Activated T-helper 1 cell treated with anti-CD3 and anti-CD28 coated beads, Interleukin-2, amount 50 U/mL, for 16 hours (primary cell): ENCODE data around the gene SEPTIN8.
"Not testable (repeated sequence)": the region's sequence is repeated elsewhere in the genome, so short reads cannot be mapped to it uniquely, and the experiment has no call there.

Experiments used
- DNase-seq, 2 donors: peaks; one replicate each; pipeline ENCODE4 v3.0.0-alpha.2; 2020; ENCODE audit warnings: low read depth in 1 of 2, low spot score in 1 of 2

The SEPTIN8 gene

DNA sequence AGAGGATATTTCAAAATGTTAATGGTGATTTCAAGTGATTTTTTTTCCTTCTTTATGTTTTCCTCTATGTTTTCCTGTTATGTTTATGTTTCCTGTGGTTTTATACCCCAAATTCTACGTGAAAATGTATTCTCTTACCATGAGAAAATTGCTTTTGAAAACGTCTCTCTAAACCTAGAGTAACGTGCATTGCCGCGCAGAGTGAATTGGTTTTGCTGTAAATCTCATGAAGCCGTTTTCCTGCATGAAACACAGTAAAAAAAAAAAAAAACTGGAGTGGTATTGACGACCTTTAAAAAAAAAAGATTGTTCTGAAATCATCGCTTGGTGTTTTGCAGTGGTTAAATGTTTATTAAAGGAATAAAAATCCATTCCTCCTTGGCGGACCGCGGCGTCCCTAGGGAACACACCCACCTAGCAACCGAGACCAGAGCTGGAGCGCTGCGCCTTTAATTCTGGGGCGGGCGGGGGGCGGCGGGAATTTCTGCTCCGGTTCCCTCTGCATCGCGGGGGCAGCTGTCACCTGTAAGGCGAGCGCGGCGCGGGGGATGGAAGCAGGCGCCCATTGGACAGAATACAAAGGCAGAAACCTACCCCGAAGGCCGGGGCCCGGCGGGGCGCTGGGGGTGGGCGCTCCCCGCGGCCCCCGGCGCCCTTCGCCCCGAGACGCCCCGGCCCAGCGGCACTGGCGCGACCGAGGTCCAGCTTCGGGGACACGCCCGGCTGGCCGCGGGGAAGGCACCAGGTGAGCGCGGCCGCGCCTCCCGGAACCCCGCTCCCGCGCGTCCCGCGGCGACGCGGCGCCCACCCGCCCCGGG lies 36.0 kb upstream of the SEPTIN8 start, which contains the start of gene SOWAHA:
TSS of gene SOWAHA (plus strand) at position 522 of the 818 bp plus-strand sequence. CDS start 320 bp downstream, outside the sequence.
- DNase-seq: no peak

DNA sequence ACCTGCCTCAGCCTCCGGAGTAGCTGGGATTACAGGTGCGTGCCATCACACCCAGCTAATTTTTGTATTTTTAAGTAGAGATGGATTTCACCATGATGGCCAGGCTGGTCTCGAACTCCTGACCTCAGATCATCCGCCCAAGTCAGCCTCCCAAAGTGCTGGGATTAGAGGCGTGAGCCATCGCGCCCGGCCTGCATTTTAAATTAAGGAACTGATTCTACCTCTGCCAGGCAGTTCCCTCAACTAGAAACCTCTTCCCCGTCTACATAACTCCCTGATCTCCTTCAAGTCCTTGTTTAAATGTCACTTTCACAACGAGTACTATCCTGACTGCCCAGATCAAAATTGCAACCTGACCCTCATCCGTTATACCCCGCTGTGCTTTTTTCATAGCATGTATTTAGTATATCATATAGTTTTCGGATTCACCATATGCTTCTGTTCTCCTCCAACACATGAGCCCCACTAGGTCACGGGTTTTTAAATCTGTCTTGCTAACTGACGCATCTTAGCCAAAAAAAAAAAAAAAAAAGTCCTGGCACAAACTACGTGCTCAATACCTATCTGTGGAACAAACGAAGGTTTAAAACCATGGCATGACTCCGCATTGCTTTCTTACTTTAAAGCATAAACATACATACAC lies 35.2 kb upstream of the SEPTIN8 start:
- no peak for DNase-seq

DNA sequence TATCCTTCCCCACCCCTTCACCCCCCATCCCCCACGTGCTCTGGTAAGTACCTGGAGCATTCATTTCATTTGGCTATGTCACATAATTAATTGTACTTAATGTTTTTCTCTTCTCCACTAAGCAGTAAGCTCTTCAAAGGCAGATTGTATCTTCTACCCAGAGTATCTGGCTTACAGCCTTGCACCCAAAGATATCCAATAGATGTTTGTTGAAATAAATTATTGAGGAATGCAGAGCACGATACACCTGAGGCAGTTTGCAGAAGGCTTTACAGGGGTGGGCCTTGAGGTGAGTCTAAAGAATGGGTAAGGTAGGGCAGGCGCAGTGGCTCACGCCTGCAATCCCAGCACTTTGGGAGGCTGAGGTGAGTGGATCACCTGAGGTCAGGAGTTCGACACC lies 33.6 kb upstream of the SEPTIN8 start:
- no peak for DNase-seq

DNA sequence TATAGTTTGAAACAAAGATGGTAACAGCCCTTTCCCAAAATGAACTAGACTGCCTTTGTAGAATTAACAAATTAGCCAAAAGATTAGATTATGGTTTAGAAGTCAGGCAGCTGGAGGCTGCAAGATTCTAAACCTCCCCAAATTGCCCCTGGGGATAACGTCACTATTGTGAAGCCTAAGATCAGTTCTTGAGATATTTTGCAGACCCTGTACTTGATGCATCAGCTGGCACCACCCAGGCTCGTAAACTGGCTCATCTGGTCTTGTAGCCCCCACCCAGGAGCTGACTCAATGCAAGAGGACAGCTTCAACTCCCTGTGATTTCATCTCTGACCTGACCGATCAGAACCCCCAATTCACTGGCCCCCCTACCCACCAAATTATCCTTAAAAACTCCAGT lies 31.8 kb upstream of the SEPTIN8 start:
- no peak for DNase-seq

DNA sequence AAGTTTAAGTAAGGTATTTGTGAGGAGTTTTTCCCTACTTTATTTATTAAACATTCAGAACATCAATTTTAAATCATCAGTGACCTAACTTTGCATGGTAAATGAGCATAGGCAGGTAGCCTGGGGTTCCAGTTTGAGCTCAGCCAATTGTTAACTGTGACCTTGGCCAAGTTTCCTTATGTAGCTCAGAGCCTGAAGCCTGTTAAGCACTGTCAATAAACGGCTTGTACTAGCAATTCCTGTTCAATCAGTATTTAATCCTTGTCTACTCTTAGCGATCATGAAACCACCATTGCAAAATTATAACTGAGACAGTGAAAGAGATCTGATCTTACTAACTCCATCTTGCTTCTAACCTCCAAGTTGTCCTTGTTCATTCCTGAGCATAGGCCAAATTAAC lies 31.4 kb upstream of the SEPTIN8 start:
- DNase-seq: no peak

DNA sequence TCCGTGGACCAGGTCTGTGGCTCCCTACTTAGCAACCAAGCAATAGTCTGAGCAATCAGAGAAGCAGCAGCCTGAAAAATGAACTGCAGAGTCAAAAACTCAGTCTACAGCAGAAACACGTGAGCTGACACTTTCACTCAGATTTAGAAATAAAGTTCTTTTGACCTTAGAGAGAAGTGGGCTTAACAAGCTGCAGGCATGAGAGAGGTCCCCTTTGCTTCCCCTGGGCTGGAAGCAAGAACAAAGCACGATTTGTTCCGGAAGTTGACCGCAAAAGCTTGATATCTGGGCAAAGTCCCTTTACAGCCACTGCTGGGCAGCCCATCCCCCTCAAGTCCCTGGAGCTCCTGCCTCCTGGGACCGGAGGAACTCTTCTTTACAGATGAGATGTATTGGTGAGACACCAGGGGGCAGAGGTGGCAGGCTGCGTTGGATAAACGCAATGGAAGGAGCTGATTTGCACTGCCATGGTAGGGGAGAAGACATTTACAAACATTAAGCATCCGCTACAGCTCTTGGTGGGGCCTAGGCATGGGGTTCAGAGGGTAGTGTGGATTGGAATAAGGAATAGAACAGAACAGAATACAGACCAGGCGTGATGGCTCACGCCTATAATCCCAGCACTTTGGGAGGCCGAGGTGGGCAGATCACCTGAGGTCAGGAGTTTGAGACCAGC lies 30.3 kb upstream of the SEPTIN8 start:
- no peak for DNase-seq

DNA sequence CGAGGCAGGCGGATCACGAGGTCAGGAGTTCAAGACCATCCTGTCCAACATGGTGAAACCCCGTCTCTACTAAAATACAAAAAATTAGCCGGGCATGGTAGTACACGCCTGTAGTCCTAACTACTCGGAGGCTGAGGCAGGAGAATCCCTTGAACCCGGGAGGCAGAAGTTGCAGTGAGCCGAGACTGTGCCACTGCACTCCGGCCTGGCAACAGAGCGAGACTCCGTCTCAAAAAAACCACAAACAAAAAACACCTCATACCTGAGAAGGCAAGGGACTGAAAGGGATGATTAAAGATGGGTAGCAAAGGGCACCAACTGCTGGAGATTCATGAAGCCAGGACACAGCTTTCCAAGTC lies 29.7 kb upstream of the SEPTIN8 start:
- DNase-seq: not testable (repeated sequence)

DNA sequence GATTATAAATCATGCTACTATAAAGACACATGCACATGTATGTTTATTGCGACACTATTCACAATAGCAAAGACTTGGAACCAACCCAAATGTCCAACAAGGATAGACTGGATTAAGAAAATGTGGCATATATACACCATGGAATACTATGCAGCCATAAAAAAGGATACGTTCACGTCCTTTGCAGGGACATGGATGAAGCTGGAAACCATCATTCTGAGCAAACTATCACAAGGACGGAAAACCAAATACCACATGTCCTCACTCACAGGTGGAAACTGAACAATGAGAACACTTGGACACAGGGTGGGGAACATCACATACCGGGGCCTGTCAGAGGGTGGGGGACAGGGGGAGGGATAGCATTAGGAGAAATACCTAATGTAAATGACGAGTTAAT lies 28.8 kb upstream of the SEPTIN8 start:
- DNase-seq: not testable (repeated sequence)

DNA sequence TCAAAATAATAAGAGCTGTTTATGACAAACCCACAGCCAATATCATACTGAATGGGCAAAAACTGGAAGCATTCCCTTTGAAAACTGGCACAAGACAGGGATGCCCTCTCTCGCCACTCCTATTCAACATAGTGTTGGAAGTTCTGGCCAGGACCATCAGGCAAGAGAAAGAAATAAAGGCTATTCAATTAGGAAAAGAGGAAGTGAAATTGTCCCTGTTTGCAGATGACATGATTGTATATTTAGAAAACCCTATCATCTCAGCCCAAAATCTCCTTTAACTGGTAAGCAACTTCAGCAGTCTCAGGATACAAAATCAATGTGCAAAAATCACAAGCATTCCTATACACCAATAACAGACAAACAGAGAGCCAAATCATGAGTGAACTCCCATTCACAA lies 27.2 kb upstream of the SEPTIN8 start:
- DNase-seq: not testable (repeated sequence)

DNA sequence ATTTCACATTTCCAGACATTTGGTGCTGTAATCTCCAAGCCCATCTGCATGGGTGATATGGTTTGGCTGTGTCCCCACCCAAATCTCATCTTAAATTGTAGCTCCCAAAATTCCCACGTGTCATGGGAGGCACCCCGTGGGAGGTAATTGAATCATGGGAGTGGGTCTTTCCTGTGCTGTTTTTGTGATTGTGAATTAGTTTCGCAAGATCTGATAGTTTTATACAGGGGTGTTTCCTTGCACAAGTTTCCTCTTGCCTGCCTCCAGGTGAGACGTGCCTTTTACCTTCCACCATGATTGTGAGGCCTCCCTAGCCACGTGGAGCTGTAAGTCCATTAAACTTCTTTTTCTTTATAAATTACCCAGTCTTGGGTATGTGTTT lies 25.6 kb upstream of the SEPTIN8 start:
- DNase-seq: not testable (repeated sequence)

DNA sequence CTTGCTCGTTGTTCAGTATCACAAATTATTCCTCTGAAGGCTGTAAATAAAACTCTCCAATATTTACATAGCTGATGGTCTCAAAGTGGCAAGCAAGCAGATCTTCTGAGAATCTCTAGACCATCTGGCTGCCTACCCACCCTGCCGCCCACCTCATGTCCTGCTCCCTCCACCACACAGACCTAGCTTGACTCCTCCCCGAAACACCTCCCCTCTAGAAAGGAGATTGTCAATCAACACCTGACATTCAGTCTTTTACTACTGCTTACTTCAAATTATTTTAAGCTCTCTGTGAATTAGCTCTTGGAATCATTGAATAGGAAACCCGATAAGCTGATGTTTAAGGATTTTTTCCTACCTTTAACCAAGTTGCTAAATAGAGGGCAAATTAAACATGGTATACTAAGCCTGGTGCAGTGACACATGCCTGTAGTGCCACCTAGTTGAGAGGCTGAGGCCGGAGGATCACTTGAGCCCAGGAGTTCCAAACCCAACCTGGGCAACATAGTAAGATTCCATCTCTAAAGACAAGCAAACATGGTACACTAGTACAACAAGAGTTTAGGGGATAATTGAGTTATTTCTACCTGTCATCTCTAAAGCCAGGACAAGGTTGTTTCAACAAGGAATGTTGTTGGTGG lies 25.1 kb upstream of the SEPTIN8 start:
- DNase-seq: no peak

DNA sequence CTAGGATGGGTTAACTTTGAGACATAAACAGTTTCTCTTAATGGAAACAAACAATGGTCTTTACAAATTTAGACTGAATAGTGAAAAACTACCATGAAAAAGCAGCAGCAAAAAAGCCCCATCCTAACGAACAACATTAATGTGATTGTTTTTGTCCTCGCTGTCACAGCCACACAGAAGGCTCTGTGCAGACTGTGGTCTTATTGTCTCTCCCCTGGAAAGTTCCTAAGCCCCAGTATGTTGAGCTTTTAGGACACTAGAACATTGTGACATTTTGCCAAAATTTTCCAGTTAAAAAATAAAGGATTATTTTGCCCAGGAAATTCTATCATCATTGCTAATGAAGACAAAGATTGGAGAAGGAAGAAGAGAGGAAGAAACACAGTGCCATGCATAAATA lies 23.5 kb upstream of the SEPTIN8 start:
- no peak for DNase-seq

DNA sequence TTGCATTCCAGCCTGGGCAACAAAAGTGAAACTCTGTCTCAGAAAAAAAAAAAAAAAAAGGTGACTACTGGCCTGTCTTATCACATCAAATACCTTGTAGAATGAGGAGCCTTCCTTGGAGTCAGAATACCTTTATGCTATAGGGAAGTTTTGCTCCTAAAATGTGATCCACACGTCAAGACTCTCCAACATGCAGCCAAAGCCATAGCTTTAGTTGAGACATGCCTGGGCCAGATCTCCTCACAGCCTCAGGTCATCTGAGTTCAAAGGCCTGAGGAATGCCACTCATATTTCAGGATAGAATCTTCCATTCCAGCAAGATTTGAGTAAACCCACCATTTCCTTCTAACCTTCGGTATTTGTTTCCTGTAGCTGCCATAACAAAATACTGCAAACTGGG lies 22.4 kb upstream of the SEPTIN8 start:
- DNase-seq: no peak

DNA sequence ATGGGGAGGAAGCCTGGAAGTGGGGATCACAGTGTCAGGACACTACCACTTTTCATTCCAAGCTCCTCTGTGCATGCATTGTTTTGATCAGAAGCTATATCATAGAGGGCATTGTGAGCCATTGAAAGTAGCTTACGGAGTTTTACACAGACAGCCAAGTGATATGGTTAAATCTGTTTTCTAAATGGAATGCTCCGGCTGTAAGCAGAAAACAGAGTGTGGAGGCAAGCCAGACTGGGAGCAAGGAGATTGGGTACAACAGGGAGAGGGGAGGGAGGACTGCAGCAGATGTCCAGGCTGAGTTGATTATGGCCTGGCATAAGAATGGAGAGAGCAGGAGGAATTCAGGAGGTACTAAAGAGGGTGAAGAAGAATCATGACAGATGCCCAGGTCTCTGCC lies 20.6 kb upstream of the SEPTIN8 start:
- no peak for DNase-seq

DNA sequence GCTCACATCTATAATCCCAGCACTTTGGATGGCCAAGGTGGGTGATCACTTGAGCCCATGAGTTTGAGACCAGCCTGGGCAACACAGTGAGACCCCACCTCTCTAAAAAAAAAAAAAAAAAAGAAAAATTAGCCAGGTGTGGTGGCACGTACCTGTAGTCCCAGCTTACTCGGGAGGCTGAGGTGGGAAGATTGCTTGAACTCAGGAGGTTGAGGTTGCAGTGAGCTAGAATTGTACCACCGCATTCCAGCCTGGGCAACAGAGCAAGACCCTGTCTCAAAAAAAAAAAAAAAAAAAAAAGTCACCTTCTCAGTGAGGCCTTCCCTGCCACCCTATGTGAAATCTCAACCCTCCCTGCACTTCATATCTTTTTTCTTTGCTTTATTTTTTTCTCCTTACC lies 14.0 kb upstream of the SEPTIN8 start:
- no peak for DNase-seq

DNA sequence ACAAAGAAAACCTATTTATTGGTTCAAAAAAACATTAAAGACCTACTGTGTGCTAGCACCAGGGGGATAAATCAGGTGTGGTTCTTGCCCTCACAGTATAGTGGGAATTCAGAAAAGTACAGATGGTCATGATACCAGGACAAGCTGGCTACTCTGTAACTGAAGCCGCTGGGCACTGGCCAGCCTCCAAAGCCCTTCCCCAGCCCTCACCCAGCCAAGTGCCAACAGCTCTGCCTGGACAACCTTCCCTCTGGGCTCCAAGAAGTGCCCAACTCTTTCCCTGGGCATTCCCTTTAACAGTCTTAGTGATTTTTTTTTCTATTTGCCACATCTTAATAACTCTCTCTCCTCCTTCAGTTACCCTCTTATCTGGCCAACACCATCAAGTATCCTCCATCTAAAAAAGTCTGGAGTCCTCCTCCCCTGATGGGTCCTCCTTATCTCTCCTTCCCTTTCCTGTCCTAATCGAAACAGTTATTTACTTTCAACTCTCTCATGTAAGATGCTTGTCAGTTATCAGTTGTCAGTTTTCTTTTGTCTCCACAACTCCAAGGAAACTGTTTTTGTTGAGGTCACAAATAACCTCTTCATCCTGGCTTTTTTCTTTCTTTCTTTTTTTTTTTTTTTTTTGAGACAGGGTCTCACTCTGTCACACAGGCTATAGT lies 13.3 kb upstream of the SEPTIN8 start:
- no peak for DNase-seq

DNA sequence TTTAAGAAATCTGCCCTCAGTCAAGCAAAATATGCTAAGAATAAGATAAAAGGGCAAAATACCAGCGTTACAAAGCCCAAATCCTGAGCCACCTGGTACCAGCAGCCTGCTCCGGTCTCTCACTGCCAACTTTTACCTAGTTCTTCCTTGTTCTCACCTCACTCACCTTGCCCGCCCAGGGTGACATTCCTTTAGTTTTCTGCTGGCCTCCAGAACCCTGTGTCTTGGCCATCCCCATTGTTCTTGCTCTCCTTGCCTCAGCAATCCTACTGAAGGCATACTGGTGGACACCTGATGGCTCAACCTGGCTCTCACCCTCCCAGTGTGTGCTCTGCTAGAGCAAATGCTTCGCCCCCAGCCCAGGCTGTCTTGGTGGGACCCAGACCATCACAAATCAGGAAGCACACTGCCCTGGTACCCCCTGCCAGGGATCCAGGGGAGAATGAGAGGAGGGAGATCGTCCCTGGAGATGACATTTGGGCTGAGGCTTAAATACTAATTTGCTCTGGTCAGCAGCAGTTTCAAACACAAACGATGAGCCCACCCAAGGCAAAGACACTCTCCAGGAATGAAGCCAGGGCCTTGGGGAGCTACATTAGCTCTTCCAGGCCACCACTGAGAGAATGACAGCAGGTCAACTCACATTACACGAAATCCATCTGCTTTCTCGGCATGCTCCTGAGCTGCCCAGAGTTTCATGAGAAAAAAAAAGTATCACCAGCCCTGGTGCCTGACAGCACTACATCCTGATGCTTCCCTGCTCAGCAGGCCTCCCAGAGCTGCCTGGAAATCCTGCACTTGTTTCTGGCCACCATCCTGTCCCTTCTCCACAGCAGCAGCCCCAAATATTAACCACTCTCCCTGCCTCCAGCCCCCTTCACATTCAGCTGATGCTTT lies 12.2 kb upstream of the SEPTIN8 start:
- DNase-seq: no peak

DNA sequence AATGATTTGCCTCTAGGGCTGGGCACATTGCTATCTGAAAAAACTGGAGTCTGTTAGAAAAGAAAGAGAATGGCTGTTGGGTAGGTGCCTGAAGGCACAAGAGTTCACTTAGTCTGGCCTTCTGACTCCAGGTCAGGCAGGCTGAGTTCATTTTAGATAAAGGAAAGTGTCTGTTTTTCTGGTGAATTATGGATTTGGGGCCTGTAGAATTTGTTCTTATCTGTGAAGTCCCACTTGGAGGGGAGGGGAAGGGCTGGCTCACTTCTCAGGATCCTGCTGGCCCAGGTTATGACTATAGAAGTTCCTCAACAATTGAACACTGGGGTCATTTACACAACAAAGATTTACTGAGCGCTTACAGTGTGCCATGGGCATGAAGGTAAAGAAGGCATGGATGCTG lies 11.5 kb upstream of the SEPTIN8 start:
- DNase-seq: no peak

DNA sequence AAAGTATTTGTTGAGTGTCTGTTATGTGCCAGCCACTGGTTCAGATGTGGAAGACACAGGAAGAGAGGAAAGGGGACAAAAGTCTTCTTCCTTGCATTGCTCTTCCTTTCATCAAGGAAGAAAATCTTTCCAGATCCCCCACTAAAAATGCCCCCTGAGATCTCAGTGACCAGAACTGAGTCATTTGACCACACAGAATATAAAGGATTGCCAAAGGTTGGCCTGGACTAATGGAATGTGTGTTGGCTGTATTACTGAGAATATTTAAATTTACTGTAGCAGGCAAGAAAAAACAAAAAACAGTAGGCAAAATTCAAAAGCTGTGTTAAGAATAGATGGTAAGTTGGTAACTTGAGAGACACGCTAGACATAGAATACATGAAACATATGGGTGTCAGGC lies 10.0 kb upstream of the SEPTIN8 start:
- no peak for DNase-seq

DNA sequence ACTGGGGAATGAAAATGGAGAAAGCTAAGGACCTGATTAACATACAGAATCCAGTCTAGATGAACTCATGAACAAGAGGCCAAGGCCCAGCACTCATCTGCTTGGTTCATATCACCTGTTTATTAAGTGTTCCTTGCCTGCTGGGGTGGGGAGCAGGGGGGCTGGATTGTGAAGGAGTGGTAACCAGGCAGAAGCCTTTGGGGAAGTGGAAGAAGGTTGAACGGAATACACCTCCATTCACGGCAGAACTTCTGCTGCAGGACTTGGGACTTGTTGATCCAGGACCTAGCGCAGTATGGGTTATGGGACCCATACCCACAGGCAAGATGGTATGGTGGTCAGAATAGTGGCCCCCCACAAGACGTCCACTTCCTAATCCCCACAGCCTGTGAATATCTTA lies 8.8 kb upstream of the SEPTIN8 start:
- DNase-seq: no peak
